ENCODE results near the gene INPP5D.
"Not testable (repeated sequence)": the region's sequence is repeated elsewhere in the genome, so short reads cannot be mapped to it uniquely, and the experiment has no call there.

The INPP5D gene

GRCh38 chr2:233053928-233054784, 6.0 kb upstream of the INPP5D start:
- peak in 2 of 3 experiments; percentile 67 to 80 for DNase-seq (ENCODE audit: low read depth in 2 of 3, low spot score in 2 of 3)

GRCh38 chr2:233055362-233055761, 4.8 kb upstream of the INPP5D start:
- DNase-seq (ENCODE audit: low read depth in 2 of 3, low spot score in 2 of 3): no peak

- no peak for DNase-seq (ENCODE audit: low read depth in 2 of 3, low spot score in 2 of 3)
These were observed 3.1 kb upstream of the INPP5D start for GRCh38 chr2:233056961-233057605.

GRCh38 chr2:233058717-233059546, 1.2 kb upstream of the INPP5D start:
- no peak for DNase-seq (ENCODE audit: low read depth in 2 of 3, low spot score in 2 of 3)

GRCh38 chr2:233059547-233059796, 670 bp upstream of the INPP5D start:
- no peak for DNase-seq (ENCODE audit: low read depth in 2 of 3, low spot score in 2 of 3)

- DNase-seq (ENCODE audit: low read depth in 2 of 3, low spot score in 2 of 3): no peak
These were observed 398 bp downstream of the INPP5D start for GRCh38 chr2:233060501-233060979.

- DNase-seq (ENCODE audit: low read depth in 2 of 3, low spot score in 2 of 3): no peak
These were observed 943 bp downstream of the INPP5D start for GRCh38 chr2:233060980-233061590.

- DNase-seq (ENCODE audit: low read depth in 2 of 3, low spot score in 2 of 3): peak in 1 of 3 experiments; percentile 32
These were observed 1.7 kb downstream of the INPP5D start for GRCh38 chr2:233061591-233062450.

- DNase-seq (ENCODE audit: low read depth in 2 of 3, low spot score in 2 of 3): no peak
These were observed 2.3 kb downstream of the INPP5D start for GRCh38 chr2:233062451-233062850.

- DNase-seq (ENCODE audit: low read depth in 2 of 3, low spot score in 2 of 3): no peak
These were observed 2.8 kb downstream of the INPP5D start for GRCh38 chr2:233062946-233063268.

GRCh38 chr2:233063269-233063975, 3.3 kb downstream of the INPP5D start:
- DNase-seq (ENCODE audit: low read depth in 2 of 3, low spot score in 2 of 3): no peak

- DNase-seq (ENCODE audit: low read depth in 2 of 3, low spot score in 2 of 3): no peak
These were observed 3.9 kb downstream of the INPP5D start for GRCh38 chr2:233063976-233064411.

- DNase-seq (ENCODE audit: low read depth in 2 of 3, low spot score in 2 of 3): no peak
These were observed 4.5 kb downstream of the INPP5D start for GRCh38 chr2:233064530-233065199.

GRCh38 chr2:233065200-233065589, 5.1 kb downstream of the INPP5D start:
- DNase-seq (ENCODE audit: low read depth in 2 of 3, low spot score in 2 of 3): not testable (repeated sequence)

GRCh38 chr2:233065954-233066470, 5.9 kb downstream of the INPP5D start:
- DNase-seq (ENCODE audit: low read depth in 2 of 3, low spot score in 2 of 3): no peak

GRCh38 chr2:233068762-233069418, 8.7 kb downstream of the INPP5D start:
- DNase-seq (ENCODE audit: low read depth in 2 of 3, low spot score in 2 of 3): no peak

- no peak for DNase-seq (ENCODE audit: low read depth in 2 of 3, low spot score in 2 of 3)
These were observed 12.7 kb downstream of the INPP5D start for GRCh38 chr2:233072838-233073237.

- no peak for DNase-seq (ENCODE audit: low read depth in 2 of 3, low spot score in 2 of 3)
These were observed 14.0 kb downstream of the INPP5D start for GRCh38 chr2:233074106-233074505.
